Activated T-helper 1 cell treated with anti-CD3 and anti-CD28 coated beads, Interleukin-12 subunit alpha, Interleukin-12 subunit beta, Interleukin-2, Interleukin-4 antibody, amounts not matched to agents 30 ng/mL and 10 ng/mL and 1 ng/mL, durations not matched to agents 14 hours and 24 hours and 36 hours (primary cell): ENCODE data around the gene SYT12. TPM values are rescaled to one million over a fixed set of nuclear protein-coding genes. Genes with fewer than 3 reads are reported as not detected.

Experiments used
- DNase-seq: peaks from one replicate; pipeline ENCODE4 v3.0.0; 2021; ENCODE audit warnings: low spot score
- H3K27ac Mint-ChIP-seq: one replicate; pipeline ENCODE4 v1.8.0; 2021; ENCODE audit warnings: mild to moderate bottlenecking, mixed read lengths
- H3K27me3 Mint-ChIP-seq: one replicate; pipeline ENCODE4 v1.8.0; 2022; ENCODE audit warnings: mild to moderate bottlenecking, moderate library complexity, mixed read lengths; ENCODE audit not compliant: insufficient read depth
- H3K36me3 Mint-ChIP-seq: one replicate; pipeline ENCODE4 v1.8.0; 2021; ENCODE audit warnings: low read depth, mixed read lengths
- H3K4me1 Mint-ChIP-seq: one replicate; pipeline ENCODE4 v1.8.0; 2021; ENCODE audit warnings: low read depth, mixed read lengths
- H3K4me3 Mint-ChIP-seq: one replicate; pipeline ENCODE4 v1.8.0; 2021; ENCODE audit warnings: mild to moderate bottlenecking, moderate library complexity, mixed read lengths
- H3K9me3 Mint-ChIP-seq: one replicate; pipeline ENCODE4 v1.8.0; 2021; ENCODE audit warnings: mixed read lengths
- intact Hi-C: fragments of 100-400 bp; cut with micrococcal nuclease; formaldehyde crosslinking; loops from one replicate; pipeline ENCODE4 v1.15.1; 2024
- total RNA-seq: library from RNA; stranded (reverse); gene quantifications from 2 replicates; pipeline ENCODE4 v1.2.3, GENCODE V29; 2022

Gene SYT12
- not detected in 2 replicates for total RNA-seq

GRCh38 chr11:67022961-67023956, at the start of gene SYT12:
Gene SYT12, plus strand, starts transcription at chr11:67023134. Its CDS starts 7,011 bp downstream, at chr11:67030145.
- peaks cover 12% of the 10 kb centered on the region for H3K4me1 Mint-ChIP-seq
- H3K4me3 Mint-ChIP-seq, result no peak within 1 kb of the TSS
- H3K27me3 Mint-ChIP-seq, result peaks cover 60% of the 10 kb centered on the region
- intact Hi-C loops, result no loop called here
- DNase-seq, result no peak
- H3K9me3 Mint-ChIP-seq, result no peaks in the 10 kb centered on the region
- no peak within 1 kb of the TSS for H3K27ac Mint-ChIP-seq
- no peaks in the 10 kb centered on the region for H3K36me3 Mint-ChIP-seq

- H3K4me1 Mint-ChIP-seq, result peaks cover 12% of the 10 kb centered on the region
- no peaks in the 10 kb centered on the region for H3K9me3 Mint-ChIP-seq
- no peak for DNase-seq
- intact Hi-C loops, result no loop called here
- no peak overlapping the region for H3K27ac Mint-ChIP-seq
- no peaks in the 10 kb centered on the region for H3K36me3 Mint-ChIP-seq
- H3K4me3 Mint-ChIP-seq, result no peak overlapping the region
- H3K27me3 Mint-ChIP-seq, result peaks cover 1% of the 10 kb centered on the region
Measured at GRCh38 chr11:66973956-66974580, 48.9 kb upstream of the SYT12 start.

- Mint-ChIP-seq H3K27me3 (peaks cover 1% of the 10 kb centered on the region), H3K4me1 (peaks cover 12% of the 10 kb centered on the region), H3K9me3 (no peaks in the 10 kb centered on the region), H3K27ac (no peak within 1 kb of the TSS), H3K4me3 (no peak within 1 kb of the TSS), H3K36me3 (no peaks in the 10 kb centered on the region)
- no peak for DNase-seq
- intact Hi-C loops, result no loop called here
Measured at GRCh38 chr11:66974724-66975404, 48.1 kb upstream of the SYT12 start, which contains the start of gene C11orf86. Gene C11orf86, plus strand, starts transcription at chr11:66975304. Its CDS starts 59 bp downstream, at chr11:66975363.

- intact Hi-C loops, result no loop called here
- peaks cover 7% of the 10 kb centered on the region for H3K4me1 Mint-ChIP-seq
- H3K27ac Mint-ChIP-seq, result no peak overlapping the region
- H3K27me3 Mint-ChIP-seq, result peaks cover 1% of the 10 kb centered on the region
- no peaks in the 10 kb centered on the region for H3K36me3 Mint-ChIP-seq
- H3K4me3 Mint-ChIP-seq, result no peak overlapping the region
- DNase-seq, result no peak
- H3K9me3 Mint-ChIP-seq, result no peaks in the 10 kb centered on the region
Measured at GRCh38 chr11:66975405-66976027, 47.4 kb upstream of the SYT12 start.

GRCh38 chr11:66976028-66976467, 46.9 kb upstream of the SYT12 start:
- Mint-ChIP-seq H3K36me3 (no peaks in the 10 kb centered on the region), H3K9me3 (no peaks in the 10 kb centered on the region), H3K27ac (no peak overlapping the region), H3K27me3 (peaks cover 1% of the 10 kb centered on the region), H3K4me3 (no peak overlapping the region), H3K4me1 (peaks cover 1% of the 10 kb centered on the region)
- intact Hi-C loops, result no loop called here
- no peak for DNase-seq

- intact Hi-C loops, result no loop called here
- Mint-ChIP-seq H3K4me1 (no peaks in the 10 kb centered on the region), H3K9me3 (no peaks in the 10 kb centered on the region), H3K36me3 (no peaks in the 10 kb centered on the region), H3K27ac (no peak overlapping the region), H3K27me3 (no peaks in the 10 kb centered on the region), H3K4me3 (no peak overlapping the region)
- no peak for DNase-seq
Measured at GRCh38 chr11:66976925-66977324, 46.0 kb upstream of the SYT12 start.

- peaks cover 2% of the 10 kb centered on the region for H3K36me3 Mint-ChIP-seq
- H3K4me3 Mint-ChIP-seq, result no peak overlapping the region
- no peaks in the 10 kb centered on the region for H3K9me3 Mint-ChIP-seq
- H3K27ac Mint-ChIP-seq, result no peak overlapping the region
- no peak for DNase-seq
- no peaks in the 10 kb centered on the region for H3K4me1 Mint-ChIP-seq
- no peaks in the 10 kb centered on the region for H3K27me3 Mint-ChIP-seq
- intact Hi-C loops, result no loop called here
Measured at GRCh38 chr11:66978229-66978628, 44.7 kb upstream of the SYT12 start.

- DNase-seq, result no peak
- Mint-ChIP-seq H3K9me3 (no peaks in the 10 kb centered on the region), H3K27ac (no peak overlapping the region), H3K27me3 (no peaks in the 10 kb centered on the region), H3K36me3 (peaks cover 2% of the 10 kb centered on the region), H3K4me1 (no peaks in the 10 kb centered on the region), H3K4me3 (no peak overlapping the region)
- intact Hi-C loops, result no loop called here
Measured at GRCh38 chr11:66978717-66979116, 44.2 kb upstream of the SYT12 start.

- peaks cover 2% of the 10 kb centered on the region for H3K27me3 Mint-ChIP-seq
- intact Hi-C loops, result no loop called here
- H3K4me1 Mint-ChIP-seq, result no peaks in the 10 kb centered on the region
Measured at GRCh38 chr11:66979336-66979980, 43.5 kb upstream of the SYT12 start.

GRCh38 chr11:66981976-66982578, 40.9 kb upstream of the SYT12 start:
- intact Hi-C loops, result no loop called here
- DNase-seq, result no peak
- H3K27ac Mint-ChIP-seq, result no peak overlapping the region
- H3K27me3 Mint-ChIP-seq, result peaks cover 6% of the 10 kb centered on the region
- no peaks in the 10 kb centered on the region for H3K4me1 Mint-ChIP-seq
- H3K36me3 Mint-ChIP-seq, result peaks cover 2% of the 10 kb centered on the region
- H3K9me3 Mint-ChIP-seq, result no peaks in the 10 kb centered on the region
- no peak overlapping the region for H3K4me3 Mint-ChIP-seq

More at GRCh38 chr11:66979336-66979980, 43.5 kb upstream of the SYT12 start:
- Mint-ChIP-seq H3K27ac (no peak overlapping the region), H3K4me3 (no peak overlapping the region), H3K36me3 (peaks cover 2% of the 10 kb centered on the region), H3K9me3 (no peaks in the 10 kb centered on the region)
- no peak for DNase-seq

- peaks cover 6% of the 10 kb centered on the region for H3K27me3 Mint-ChIP-seq
- no peak for DNase-seq
- H3K27ac Mint-ChIP-seq, result no peak overlapping the region
- intact Hi-C loops, result no loop called here
- H3K9me3 Mint-ChIP-seq, result no peaks in the 10 kb centered on the region
- no peak overlapping the region for H3K4me3 Mint-ChIP-seq
- H3K4me1 Mint-ChIP-seq, result no peaks in the 10 kb centered on the region
- H3K36me3 Mint-ChIP-seq, result peaks cover 2% of the 10 kb centered on the region
Measured at GRCh38 chr11:66983275-66983924, 39.5 kb upstream of the SYT12 start.
